Astrocyte of the hippocampus (primary cell): Measurements from ENCODE around the gene OVCH1.
"Not testable (repeated sequence)": the region's sequence is repeated elsewhere in the genome, so short reads cannot be mapped to it uniquely, and the experiment has no call there.

Experiments used
- DNase-seq: peaks from one replicate; pipeline ENCODE4 v3.0.0; 2011; ENCODE audit warnings: low read depth, low spot score

OVCH1 gene

GRCh38 chr12:29505122-29505521 is 7.6 kb upstream of the OVCH1 start:
- no peak for DNase-seq

- peak; percentile 58 for DNase-seq
These were observed 5.8 kb upstream of the OVCH1 start for GRCh38 chr12:29503283-29503682.

GRCh38 chr12:29499235-29499634 is 1.7 kb upstream of the OVCH1 start:
- no peak for DNase-seq

GRCh38 chr12:29492891-29493290 is 4.6 kb downstream of the OVCH1 start:
- no peak for DNase-seq

- DNase-seq = no peak
These were observed 10.5 kb downstream of the OVCH1 start for GRCh38 chr12:29486972-29487371.

GRCh38 chr12:29463198-29463597 is 34.3 kb downstream of the OVCH1 start:
- no peak for DNase-seq

GRCh38 chr12:29460082-29460481 is 37.4 kb downstream of the OVCH1 start:
- DNase-seq = no peak

- no peak for DNase-seq
These were observed 42.4 kb downstream of the OVCH1 start for GRCh38 chr12:29455087-29455486.

- DNase-seq = no peak
These were observed 45.6 kb downstream of the OVCH1 start for GRCh38 chr12:29451888-29452287.

GRCh38 chr12:29448157-29448556 is 49.3 kb downstream of the OVCH1 start:
- no peak for DNase-seq

- no peak for DNase-seq
These were observed 50.1 kb downstream of the OVCH1 start for GRCh38 chr12:29447285-29447975.

- no peak for DNase-seq
These were observed 58.0 kb downstream of the OVCH1 start for GRCh38 chr12:29439506-29439905.

- no peak for DNase-seq
These were observed 58.6 kb downstream of the OVCH1 start for GRCh38 chr12:29438752-29439408.

- no peak for DNase-seq
These were observed 59.9 kb downstream of the OVCH1 start for GRCh38 chr12:29437575-29437974.

GRCh38 chr12:29436815-29437214 is 60.7 kb downstream of the OVCH1 start:
- DNase-seq = not testable (repeated sequence)

- DNase-seq = no peak
These were observed 66.0 kb downstream of the OVCH1 start for GRCh38 chr12:29431513-29431912.

- no peak for DNase-seq
These were observed 66.8 kb downstream of the OVCH1 start for GRCh38 chr12:29430716-29431044.

GRCh38 chr12:29429999-29430715 is 67.3 kb downstream of the OVCH1 start:
- DNase-seq = no peak

- DNase-seq = peak; percentile 79
These were observed 68.9 kb downstream of the OVCH1 start for GRCh38 chr12:29428633-29429032.

GRCh38 chr12:29427964-29428363 is 69.5 kb downstream of the OVCH1 start:
- no peak for DNase-seq

GRCh38 chr12:29426498-29426897 is 71.0 kb downstream of the OVCH1 start:
- no peak for DNase-seq

GRCh38 chr12:29425722-29426121 is 71.8 kb downstream of the OVCH1 start:
- no peak for DNase-seq

- DNase-seq = peak; percentile 4
These were observed 80.7 kb downstream of the OVCH1 start for GRCh38 chr12:29416748-29417147.
